ENCODE data around the gene OOEP. TPM values are rescaled to one million over a fixed set of nuclear protein-coding genes. Genes with fewer than 3 reads are reported as not detected.

The OOEP gene
- total RNA-seq, 4 donors from 2014 or later: not detected

DNA sequence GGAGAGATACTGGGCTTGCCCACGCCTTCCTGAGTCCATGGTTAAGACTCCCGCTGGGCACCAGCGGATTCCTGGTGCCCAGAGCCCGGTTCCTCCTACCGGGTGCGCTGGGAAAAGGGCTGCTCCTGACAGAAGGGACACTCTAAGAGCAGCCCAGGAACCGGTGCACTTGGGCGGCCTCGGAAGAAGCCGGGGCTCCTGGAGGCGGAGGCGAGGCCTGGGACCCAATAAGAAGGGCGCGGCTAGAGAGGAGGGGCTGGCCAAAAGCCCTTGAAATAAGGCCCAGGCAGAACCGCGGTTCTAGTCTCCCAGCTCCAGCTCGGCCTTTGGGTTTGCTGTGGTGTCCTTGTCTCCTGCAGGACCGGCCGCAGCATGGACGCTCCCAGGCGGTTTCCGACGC lies 7.3 kb downstream of the OOEP start, which contains the start of gene KHDC3L:
KHDC3L (plus strand) TSS at position 301 of the 400 bp plus-strand sequence; CDS start at position 373, 72 bp downstream.
- H3K4me1 ChIP-seq: no peaks in the 10 kb centered on the region
- no peaks in the 10 kb centered on the region for H3K36me3 ChIP-seq
- H3K9me3 ChIP-seq: no peaks in the 10 kb centered on the region
- WGBS, 2 donors (ENCODE audit: low coverage in 1 of 2): 85% methylated on average over 8 of the region's 23 CpGs; no CpG with 5 or more reads in 1 of the 2 donors
- H3K27me3 ChIP-seq: no peaks in the 10 kb centered on the region
- ATAC-seq: no peak
- no peak within 1 kb of the TSS for H3K27ac ChIP-seq
- H3K4me3 ChIP-seq: no peak within 1 kb of the TSS
- TF ChIP-seq, protein P1, sequence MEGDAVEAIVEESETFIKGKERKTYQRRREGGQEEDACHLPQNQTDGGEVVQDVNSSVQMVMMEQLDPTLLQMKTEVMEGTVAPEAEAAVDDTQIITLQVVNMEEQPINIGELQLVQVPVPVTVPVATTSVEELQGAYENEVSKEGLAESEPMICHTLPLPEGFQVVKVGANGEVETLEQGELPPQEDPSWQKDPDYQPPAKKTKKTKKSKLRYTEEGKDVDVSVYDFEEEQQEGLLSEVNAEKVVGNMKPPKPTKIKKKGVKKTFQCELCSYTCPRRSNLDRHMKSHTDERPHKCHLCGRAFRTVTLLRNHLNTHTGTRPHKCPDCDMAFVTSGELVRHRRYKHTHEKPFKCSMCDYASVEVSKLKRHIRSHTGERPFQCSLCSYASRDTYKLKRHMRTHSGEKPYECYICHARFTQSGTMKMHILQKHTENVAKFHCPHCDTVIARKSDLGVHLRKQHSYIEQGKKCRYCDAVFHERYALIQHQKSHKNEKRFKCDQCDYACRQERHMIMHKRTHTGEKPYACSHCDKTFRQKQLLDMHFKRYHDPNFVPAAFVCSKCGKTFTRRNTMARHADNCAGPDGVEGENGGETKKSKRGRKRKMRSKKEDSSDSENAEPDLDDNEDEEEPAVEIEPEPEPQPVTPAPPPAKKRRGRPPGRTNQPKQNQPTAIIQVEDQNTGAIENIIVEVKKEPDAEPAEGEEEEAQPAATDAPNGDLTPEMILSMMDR (IDR thresholded peaks at IDR 0.05): no peak
- no peak for TF ChIP-seq POLR2AphosphoS5 (IDR thresholded peaks at IDR 0.05)
- no peak for TF ChIP-seq POLR2A (IDR thresholded peaks at IDR 0.05)
- TF ChIP-seq EP300 (IDR thresholded peaks at IDR 0.05): no peak

DNA sequence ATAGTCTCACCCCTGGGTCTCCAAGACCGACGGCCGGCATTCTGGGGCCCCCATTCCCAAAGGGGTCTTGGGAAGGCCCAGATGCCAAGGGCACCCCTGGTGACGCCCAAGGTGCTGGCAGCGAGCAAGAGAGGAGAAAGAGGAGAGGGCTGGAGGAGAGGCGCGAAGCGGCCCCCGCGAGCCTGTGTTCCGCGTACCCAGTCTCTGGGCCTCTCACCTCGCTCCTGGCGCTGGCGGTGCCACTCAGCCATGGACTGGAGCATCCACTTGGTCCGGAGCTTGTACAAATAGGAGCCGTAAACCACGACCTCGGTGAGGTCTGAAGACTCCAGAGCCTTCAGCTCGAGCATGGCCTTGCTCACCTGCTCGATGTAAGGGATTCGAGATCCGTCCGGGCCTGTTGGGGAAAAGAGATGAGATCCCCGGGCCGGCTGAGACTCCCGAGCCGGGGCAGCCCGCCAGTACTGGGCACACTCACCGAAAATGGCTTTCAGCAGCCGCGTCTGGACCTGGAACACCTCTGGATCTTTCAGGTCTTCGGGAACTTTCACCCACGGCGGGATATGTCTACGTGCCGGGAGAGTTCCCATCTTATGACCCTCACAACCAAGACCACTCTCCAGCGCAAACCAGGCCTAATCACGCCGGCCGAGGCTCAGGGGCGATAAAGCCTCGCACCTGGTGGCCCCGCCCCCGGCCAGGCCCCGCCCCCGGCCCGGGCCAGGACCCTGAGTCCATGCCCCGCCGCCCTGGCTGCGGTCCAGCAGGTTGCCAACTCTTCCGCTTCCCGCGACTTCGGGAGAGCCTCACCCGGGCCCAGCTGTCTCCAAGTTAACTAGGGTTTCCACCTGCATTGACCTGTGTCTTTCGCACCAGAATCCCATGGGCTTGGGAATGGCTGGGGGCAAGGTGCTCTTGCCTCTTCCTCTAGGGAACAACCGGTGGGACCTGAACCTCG lies 15.8 kb downstream of the OOEP start, which contains the start of gene DPPA5:
DPPA5 (minus strand) TSS at position 641 of the 958 bp plus-strand sequence; CDS start at position 590, 51 bp downstream.
- 90% methylated on average over 13 of the region's 59 CpGs; no CpG with 5 or more reads in 1 of the 2 donors for WGBS, 2 donors (ENCODE audit: low coverage in 1 of 2)
- H3K27ac ChIP-seq: no peak within 1 kb of the TSS
- H3K4me1 ChIP-seq: no peaks in the 10 kb centered on the region
- TF ChIP-seq EP300 (IDR thresholded peaks at IDR 0.05) (no peak), POLR2A (IDR thresholded peaks at IDR 0.05) (no peak), POLR2AphosphoS5 (IDR thresholded peaks at IDR 0.05) (no peak)
- TF ChIP-seq, protein P1 (IDR thresholded peaks at IDR 0.05): no peak
- peaks cover 25% of the 10 kb centered on the region for H3K27me3 ChIP-seq
- H3K9me3 ChIP-seq: no peaks in the 10 kb centered on the region
- no peaks in the 10 kb centered on the region for H3K36me3 ChIP-seq
- no peak within 1 kb of the TSS for H3K4me3 ChIP-seq
- ATAC-seq: no peak

DNA sequence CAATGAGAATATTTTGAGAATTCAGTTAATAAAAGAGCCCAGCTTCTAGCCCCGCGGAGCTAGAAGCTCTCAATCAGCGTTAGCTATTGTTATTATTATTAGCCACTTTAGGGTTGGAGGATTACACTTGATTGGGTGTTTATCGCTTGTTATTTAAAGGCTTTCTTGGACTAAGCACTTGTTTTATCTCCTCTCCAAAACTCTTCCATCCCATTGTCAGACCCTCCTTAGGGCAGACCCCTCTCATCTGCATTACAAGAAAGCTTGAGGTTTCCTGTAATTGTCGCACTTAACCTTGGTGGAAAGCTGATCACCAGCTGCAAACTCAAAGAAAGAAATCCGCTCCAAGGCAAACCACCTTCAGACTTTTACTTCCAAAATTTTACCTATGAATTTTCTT lies 20.4 kb downstream of the OOEP start:
- Histone ChIP-seq H3K4me1 (no peaks in the 10 kb centered on the region), H3K27ac (no peak overlapping the region), H3K4me3 (no peak overlapping the region), H3K27me3 (peaks cover 39% of the 10 kb centered on the region), H3K9me3 (no peaks in the 10 kb centered on the region), H3K36me3 (no peaks in the 10 kb centered on the region)
- TF ChIP-seq POLR2AphosphoS5 (IDR thresholded peaks at IDR 0.05): no peak
- TF ChIP-seq POLR2A (IDR thresholded peaks at IDR 0.05): no peak
- TF ChIP-seq, protein P1 (IDR thresholded peaks at IDR 0.05): no peak
- no peak for TF ChIP-seq EP300 (IDR thresholded peaks at IDR 0.05)
- no peak for ATAC-seq
- 24 to 27% methylated on average over 5 to 6 of the region's 6 CpGs for WGBS, 2 donors (ENCODE audit: low coverage in 1 of 2)

DNA sequence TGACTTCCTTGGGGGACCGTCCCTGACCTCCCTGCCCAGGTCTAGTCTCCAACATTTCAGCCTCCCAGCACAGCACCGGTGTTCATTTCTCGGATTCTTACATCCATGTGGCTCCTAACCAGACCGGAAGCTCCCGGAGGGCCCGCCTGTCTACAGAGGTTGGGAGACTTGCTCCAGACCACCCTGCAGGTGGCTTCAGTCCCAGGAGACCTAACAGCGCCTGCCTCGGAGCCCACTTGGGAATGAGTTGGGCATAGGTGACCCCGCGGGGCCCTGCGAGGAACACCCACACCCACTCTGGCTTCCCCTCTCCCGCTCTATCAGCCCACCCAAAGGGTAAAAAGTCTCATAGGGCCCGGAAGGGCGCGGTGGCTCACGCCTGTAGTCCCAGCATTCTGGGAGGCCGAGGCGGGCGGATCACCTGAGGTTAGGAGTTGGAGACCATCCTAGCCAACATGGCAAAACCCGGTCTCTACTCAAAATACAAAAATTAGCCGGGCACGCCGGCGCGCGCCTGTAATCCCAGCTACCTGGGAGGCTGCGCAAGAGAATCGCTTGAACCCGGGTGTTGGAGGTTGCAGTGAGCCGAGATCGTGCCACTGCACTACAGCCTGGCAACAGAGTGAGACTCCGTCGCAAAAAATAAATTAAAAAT lies 21.0 kb downstream of the OOEP start:
- 33 to 40% methylated on average over 2 to 16 of the region's 33 CpGs for WGBS, 2 donors (ENCODE audit: low coverage in 1 of 2)
- no peak overlapping the region for H3K4me3 ChIP-seq
- no peaks in the 10 kb centered on the region for H3K4me1 ChIP-seq
- H3K9me3 ChIP-seq: no peaks in the 10 kb centered on the region
- TF ChIP-seq POLR2AphosphoS5 (IDR thresholded peaks at IDR 0.05) (no peak), EP300 (IDR thresholded peaks at IDR 0.05) (no peak), POLR2A (IDR thresholded peaks at IDR 0.05) (no peak)
- TF ChIP-seq, protein P1 (IDR thresholded peaks at IDR 0.05): no peak
- no peak overlapping the region for H3K27ac ChIP-seq
- ATAC-seq: no peak
- no peaks in the 10 kb centered on the region for H3K36me3 ChIP-seq
- peaks cover 33% of the 10 kb centered on the region for H3K27me3 ChIP-seq
